Fibroblast of lung (primary cell): ENCODE data around the gene CTDSPL.

ENCODE experiments used
- EZH2 ChIP-seq: IDR thresholded peaks from 2 replicates; pipeline ENCODE4 v1.5.1; 2012; ENCODE audit warnings: low read length, control low read depth, mild to moderate bottlenecking; ENCODE audit errors: missing control alignments
- TF ChIP-seq, protein P1 (sequence below), 2 donors: IDR thresholded peaks in 1 of 2; conservative IDR thresholded peaks in 1 of 2; 1 replicate in 1 of 2; 2 replicates in 1 of 2; pipeline ENCODE4 v1.5.1; 2011 to 2012; ENCODE audit warnings: low read length in 2 of 2, control low read depth in 1 of 2, inconsistent platforms in 1 of 2, low read depth in 1 of 2, mild to moderate bottlenecking in 1 of 2

DNA sequence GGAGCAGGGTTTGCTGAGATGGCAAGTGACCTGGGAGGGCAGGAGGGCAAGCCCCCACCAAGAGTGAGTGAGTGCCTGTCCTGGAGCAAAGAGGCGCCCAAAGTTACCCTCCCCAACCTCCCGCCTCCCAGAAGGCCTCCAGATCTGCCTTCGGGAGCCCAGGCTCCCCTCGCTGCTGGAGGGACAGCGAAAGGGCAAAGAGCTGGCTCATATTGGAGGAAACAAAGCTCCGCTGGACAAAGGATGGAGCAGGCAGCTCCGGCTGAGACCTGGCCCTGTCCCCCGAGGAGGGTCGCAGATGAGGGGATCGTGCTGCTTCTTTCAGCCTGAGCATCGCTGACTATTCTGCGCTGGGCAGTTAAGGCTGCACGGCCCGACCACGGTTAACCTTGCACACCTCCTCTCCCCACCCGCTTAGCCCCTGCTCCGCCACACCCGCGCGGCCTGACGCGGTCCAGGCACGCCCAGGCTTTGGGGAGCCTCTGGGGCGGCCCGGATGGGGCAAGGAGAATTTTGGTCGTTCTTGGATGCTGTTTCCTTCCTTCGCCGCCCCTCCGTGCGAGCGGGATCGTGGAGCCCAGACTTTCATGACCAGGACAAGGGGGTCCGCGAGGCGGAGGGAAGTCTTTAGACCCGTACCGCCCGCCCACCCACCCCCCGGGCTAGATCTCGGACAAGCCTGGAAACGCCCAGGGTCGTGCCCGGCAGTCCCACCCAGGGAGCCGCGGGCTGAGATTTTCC lies 167.1 kb downstream of the CTDSPL start:
- TF ChIP-seq, protein P1, sequence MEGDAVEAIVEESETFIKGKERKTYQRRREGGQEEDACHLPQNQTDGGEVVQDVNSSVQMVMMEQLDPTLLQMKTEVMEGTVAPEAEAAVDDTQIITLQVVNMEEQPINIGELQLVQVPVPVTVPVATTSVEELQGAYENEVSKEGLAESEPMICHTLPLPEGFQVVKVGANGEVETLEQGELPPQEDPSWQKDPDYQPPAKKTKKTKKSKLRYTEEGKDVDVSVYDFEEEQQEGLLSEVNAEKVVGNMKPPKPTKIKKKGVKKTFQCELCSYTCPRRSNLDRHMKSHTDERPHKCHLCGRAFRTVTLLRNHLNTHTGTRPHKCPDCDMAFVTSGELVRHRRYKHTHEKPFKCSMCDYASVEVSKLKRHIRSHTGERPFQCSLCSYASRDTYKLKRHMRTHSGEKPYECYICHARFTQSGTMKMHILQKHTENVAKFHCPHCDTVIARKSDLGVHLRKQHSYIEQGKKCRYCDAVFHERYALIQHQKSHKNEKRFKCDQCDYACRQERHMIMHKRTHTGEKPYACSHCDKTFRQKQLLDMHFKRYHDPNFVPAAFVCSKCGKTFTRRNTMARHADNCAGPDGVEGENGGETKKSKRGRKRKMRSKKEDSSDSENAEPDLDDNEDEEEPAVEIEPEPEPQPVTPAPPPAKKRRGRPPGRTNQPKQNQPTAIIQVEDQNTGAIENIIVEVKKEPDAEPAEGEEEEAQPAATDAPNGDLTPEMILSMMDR (conservative IDR thresholded peaks at IDR 0.05 in 1 of 2, IDR thresholded peaks at IDR 0.05 in 1 of 2; ENCODE audit: low read depth in 1 of 2, low read length in 2 of 2): no peak
- no peak for TF ChIP-seq EZH2
